HepG2 (cell line): ENCODE data around the gene USP36. TPM values are rescaled to one million over a fixed set of nuclear protein-coding genes. Genes with fewer than 3 reads are reported as not detected.
A peak's percentile ranks its signal among the peaks of the same experiment; 100 is the strongest.

Experiments
- AGO2 ChIP-seq: fragments of 200-400 bp; formaldehyde crosslinking; optimal IDR thresholded peaks from 2 replicates; pipeline ENCODE3; 2017; ENCODE audit warnings: mild to moderate bottlenecking, low read depth, low read length, moderate library complexity
- ARID4A ChIP-seq: sonication (generic); formaldehyde crosslinking; IDR thresholded peaks from 2 replicates; pipeline ENCODE4 v1.5.0; 2020; ENCODE audit warnings: mild to moderate bottlenecking, missing genetic modification reagents, borderline replicate concordance
- ATF7-NPFF ChIP-seq: sonication (generic); formaldehyde crosslinking; IDR thresholded peaks from 2 replicates; pipeline ENCODE4 v1.8.1; 2023; ENCODE audit warnings: mild to moderate bottlenecking, low read depth, missing genetic modification reagents, moderate library complexity
- BATF2 ChIP-seq: sonication (generic); formaldehyde crosslinking; IDR thresholded peaks from 2 replicates; pipeline ENCODE4 v1.8.0; 2022; ENCODE audit warnings: mild to moderate bottlenecking, missing genetic modification reagents, moderate library complexity
- ELF3 ChIP-seq: IDR thresholded peaks from 2 replicates; pipeline ENCODE4 v1.6.1; 2016; ENCODE audit warnings: missing genetic modification reagents, missing compliant biosample characterization
- HDAC2 ChIP-seq: sonication (generic); formaldehyde crosslinking; IDR thresholded peaks from 2 replicates; pipeline ENCODE4 v1.4.0; 2020; ENCODE audit warnings: missing genetic modification reagents
- HNRNPLL ChIP-seq: fragments of 200-400 bp; formaldehyde crosslinking; IDR thresholded peaks from 2 replicates; pipeline ENCODE4 v1.6.1; 2017; ENCODE audit warnings: mild to moderate bottlenecking, low read depth, low read length; ENCODE audit not compliant: poor library complexity, severe bottlenecking
- KMT2A ChIP-seq: sonication (generic); formaldehyde crosslinking; IDR thresholded peaks from 2 replicates; pipeline ENCODE4 v1.4.0; 2020; ENCODE audit warnings: missing genetic modification reagents
- MED1 ChIP-seq: sonication (generic); formaldehyde crosslinking; IDR thresholded peaks from 2 replicates; pipeline ENCODE4 v1.4.0; 2020; ENCODE audit warnings: missing genetic modification reagents
- NR2C2 ChIP-seq: sonication (generic); formaldehyde crosslinking; IDR thresholded peaks from 2 replicates; pipeline ENCODE4 v1.4.0; 2020; ENCODE audit warnings: missing genetic modification reagents, mild to moderate bottlenecking, moderate library complexity, borderline replicate concordance
- RFXANK ChIP-seq: IDR thresholded peaks from 2 replicates; pipeline ENCODE4 v1.6.1; 2016
- YEATS4 ChIP-seq: sonication (generic); formaldehyde crosslinking; IDR thresholded peaks from 2 replicates; pipeline ENCODE4 v1.4.0; 2020; ENCODE audit warnings: missing genetic modification reagents, borderline replicate concordance
- ZBTB7B ChIP-seq: sonication (generic); formaldehyde crosslinking; IDR thresholded peaks from 2 replicates; pipeline ENCODE4 v1.4.0; 2020; ENCODE audit warnings: missing genetic modification reagents
- ZFAT ChIP-seq: sonication (generic); formaldehyde crosslinking; conservative IDR thresholded peaks from 2 replicates; pipeline ENCODE4 v1.8.1; 2023; ENCODE audit warnings: missing genetic modification reagents, inconsistent platforms
- ZFP82 ChIP-seq: sonication (generic); formaldehyde crosslinking; IDR thresholded peaks from 2 replicates; pipeline ENCODE4 v1.5.1; 2020; ENCODE audit warnings: mild to moderate bottlenecking, missing genetic modification reagents, borderline replicate concordance
- ZFX ChIP-seq: sonication (generic); formaldehyde crosslinking; IDR thresholded peaks from 2 replicates; pipeline ENCODE4 v1.4.0; 2020; ENCODE audit warnings: mild to moderate bottlenecking, low read depth, missing genetic modification reagents, moderate library complexity
- ZNF143 ChIP-seq: sonication (generic); formaldehyde crosslinking; IDR thresholded peaks from 2 replicates; pipeline ENCODE4 v1.4.0; 2020; ENCODE audit warnings: missing genetic modification reagents
- ZNF235 ChIP-seq: sonication (generic); formaldehyde crosslinking; IDR thresholded peaks from 2 replicates; pipeline ENCODE4 v1.8.1; 2023; ENCODE audit warnings: mild to moderate bottlenecking, missing genetic modification reagents, borderline replicate concordance
- ZNF350 ChIP-seq: sonication (generic); formaldehyde crosslinking; IDR thresholded peaks from 2 replicates; pipeline ENCODE4 v1.4.0; 2020; ENCODE audit warnings: mild to moderate bottlenecking, low read depth, missing genetic modification reagents, borderline replicate concordance
- ZNF563 ChIP-seq: sonication (generic); formaldehyde crosslinking; IDR thresholded peaks from 2 replicates; pipeline ENCODE4 v1.8.0; 2022; ENCODE audit warnings: mild to moderate bottlenecking, moderate library complexity, missing genetic modification reagents
- ZNF7 ChIP-seq: IDR thresholded peaks from 2 replicates; pipeline ENCODE4 v1.6.1; 2016; ENCODE audit warnings: missing biosample characterization, missing genetic modification reagents
- ZNF777 ChIP-seq: sonication (generic); formaldehyde crosslinking; IDR thresholded peaks from 2 replicates; pipeline ENCODE4 v1.4.0; 2020; ENCODE audit warnings: missing genetic modification reagents
- polyA plus RNA-seq, 8 experiments: library from polyadenylated mRNA; depleted of rRNA in 3 of 8; stranded (reverse) in 7 of 8; unstranded in 1 of 8; fragments of >200 nt; fragmentation: Illumina TruSeq in 4 of 8; extraction: Trizol in 4 of 8; gene quantifications; 2 replicates each; pipeline versions ENCODE4 v1.2.1 to v1.2.3, GENCODE V29; 2011 to 2016; ENCODE audit warnings: low read depth in 4 of 8, missing spikeins in 1 of 8, mixed read lengths in 1 of 8; ENCODE audit not compliant: insufficient read depth in 1 of 8
- total RNA-seq, 5 experiments: library from RNA; depleted of rRNA; stranded (reverse); fragments of >200 nt; fragmentation: Illumina TruSeq; extraction: Trizol; gene quantifications; 2 replicates each; pipeline ENCODE4 v1.2.3, GENCODE V29; 2016; ENCODE audit warnings: low read depth in 1 of 5

Gene USP36
- total and polyA plus RNA-seq, 2 of the 13 experiments (the other 11 are each of a cell fraction or from before 2014, with no cell fraction given), result 29.6 to 45.9 TPM

DNA sequence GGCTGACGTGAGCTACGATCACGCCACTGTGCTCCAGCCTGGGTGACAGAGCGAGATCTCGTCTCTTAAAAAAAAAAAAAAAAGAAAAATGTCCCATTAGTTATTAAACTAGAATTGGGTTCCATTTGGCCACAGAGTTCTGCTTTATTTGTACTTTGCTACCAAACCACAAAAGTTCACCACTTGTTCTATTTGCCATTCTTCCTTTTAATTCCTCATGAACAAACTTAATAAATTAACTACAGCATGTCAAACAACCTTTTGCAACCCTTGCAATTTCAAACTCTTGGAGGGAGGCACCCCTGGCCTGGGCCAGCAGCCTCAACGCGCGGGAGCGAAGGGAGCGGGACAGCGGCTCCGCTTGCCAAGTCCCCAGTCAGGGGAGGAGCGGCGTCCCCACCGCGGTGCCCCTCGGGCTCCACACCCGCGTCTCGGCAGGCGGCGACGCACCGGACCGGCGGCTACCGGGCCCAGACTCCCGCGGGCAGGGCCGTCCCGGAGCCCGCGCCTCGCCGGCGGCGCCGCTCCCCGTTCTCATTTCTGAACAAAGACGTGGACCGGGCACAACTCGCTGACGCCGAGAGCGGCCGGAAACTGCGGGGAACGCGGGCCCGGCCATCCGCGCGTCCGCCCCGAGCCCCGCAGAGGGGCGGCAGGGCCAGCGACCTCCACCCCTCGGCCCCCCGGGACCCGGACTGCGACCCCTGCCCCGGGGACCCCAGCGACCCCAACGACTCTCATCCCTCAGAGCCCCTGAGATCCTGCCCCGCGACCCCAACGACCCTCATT, 59.3 kb downstream of the USP36 start (continued):
- TF ChIP-seq ZNF777 (CRISPR knock-in tag) (peak; percentile 51; the same call in 1 of the 2 replicates), ZNF7 (CRISPR knock-in tag) (no peak), ZFX (peak; percentile 61; the same call in 1 of the 2 replicates), ZFAT (CRISPR knock-in tag) (0 out of 2 replicates have a peak, but pooled peaks have one; percentile 42), ZNF235 (CRISPR knock-in tag) (no peak), BATF2 (CRISPR knock-in tag) (no peak), AGO2 (peak; percentile 56), KMT2A (CRISPR knock-in tag) (peak; percentile 62; the same call in 1 of the 2 replicates), ATF7-NPFF (CRISPR knock-in tag) (peak; percentile 62; the same call in 1 of the 2 replicates), HNRNPLL (peak; percentile 80), ELF3 (CRISPR knock-in tag) (no peak), MED1 (CRISPR knock-in tag) (peak; percentile 39), HDAC2 (CRISPR knock-in tag) (peak; percentile 23; the same call in 1 of the 2 replicates), ZFP82 (CRISPR knock-in tag) (0 out of 2 replicates have a peak, but pooled peaks have one; percentile 42), NR2C2 (CRISPR knock-in tag) (peak; percentile 18; the same call in 1 of the 2 replicates), ARID4A (CRISPR knock-in tag) (peak; percentile 45; the same call in 1 of the 2 replicates), RFXANK (CRISPR knock-in tag) (no peak), YEATS4 (CRISPR knock-in tag) (peak; percentile 85), ZBTB7B (CRISPR knock-in tag) (peak; percentile 39; the same call in 1 of the 2 replicates), ZNF143 (no peak), ZNF350 (no peak), ZNF563 (CRISPR knock-in tag) (0 out of 2 replicates have a peak, but pooled peaks have one; percentile 67)
